Adipocyte (in vitro differentiated cells): ENCODE results near the gene GNAO1.
"Not testable (repeated sequence)": the region's sequence is repeated elsewhere in the genome, so short reads cannot be mapped to it uniquely, and the experiment has no call there.

Source experiments
- DNase-seq: peaks from one replicate; pipeline ENCODE4 v3.0.0-alpha.2; 2015; ENCODE audit warnings: low read depth
- H3K27me3 ChIP-seq: replicated peaks from 2 replicates; pipeline ENCODE4 v1.7.0; 2013; ENCODE audit warnings: mild to moderate bottlenecking, low read length, moderate library complexity; ENCODE audit not compliant: control insufficient read depth, insufficient read depth
- H3K36me3 ChIP-seq: 2 replicates; pipeline ENCODE4 v1.7.0; 2013; ENCODE audit warnings: low read length, mild to moderate bottlenecking, moderate library complexity; ENCODE audit not compliant: control insufficient read depth, insufficient read depth, severe bottlenecking
- H3K4me1 ChIP-seq: 2 replicates; pipeline ENCODE4 v1.7.0; 2013; ENCODE audit warnings: mild to moderate bottlenecking, low read length, moderate library complexity; ENCODE audit not compliant: control insufficient read depth, insufficient read depth
- H3K4me3 ChIP-seq: 2 replicates; pipeline ENCODE4 v1.7.0; 2013; ENCODE audit warnings: mild to moderate bottlenecking, low read length, moderate library complexity
- H3K9ac ChIP-seq: 2 replicates; pipeline ENCODE4 v1.7.0; 2013; ENCODE audit warnings: mild to moderate bottlenecking, low read length, moderate library complexity
- H3K9me3 ChIP-seq: 2 replicates; pipeline ENCODE4 v1.7.0; 2013; ENCODE audit warnings: mild to moderate bottlenecking, low read length, moderate library complexity; ENCODE audit not compliant: control insufficient read depth

Gene GNAO1

DNA sequence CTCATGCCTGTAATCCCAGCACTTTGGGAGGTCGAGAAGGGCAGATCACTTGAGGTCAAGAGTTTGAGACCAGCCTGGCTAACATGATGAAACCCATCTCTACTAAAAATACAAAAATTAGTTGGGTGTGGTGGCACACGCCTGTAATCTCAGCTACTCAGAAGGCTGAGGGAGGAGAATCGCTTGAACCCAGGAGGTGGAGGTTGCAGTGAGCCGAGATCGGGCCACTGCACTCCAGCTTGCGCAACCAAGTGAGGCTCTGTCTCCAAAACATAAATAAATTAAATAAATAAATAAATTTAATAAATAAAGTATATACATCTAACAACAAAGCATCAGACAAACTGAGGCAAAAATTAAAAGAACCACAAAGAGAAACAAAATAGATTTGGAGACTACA lies 184.5 kb downstream of the GNAO1 start:
- not testable (repeated sequence) for H3K27me3 ChIP-seq, H3K4me3 ChIP-seq, DNase-seq, H3K9me3 ChIP-seq, H3K4me1 ChIP-seq, H3K9ac ChIP-seq
- H3K36me3 ChIP-seq: peaks cover 56% of the 10 kb centered on the region

DNA sequence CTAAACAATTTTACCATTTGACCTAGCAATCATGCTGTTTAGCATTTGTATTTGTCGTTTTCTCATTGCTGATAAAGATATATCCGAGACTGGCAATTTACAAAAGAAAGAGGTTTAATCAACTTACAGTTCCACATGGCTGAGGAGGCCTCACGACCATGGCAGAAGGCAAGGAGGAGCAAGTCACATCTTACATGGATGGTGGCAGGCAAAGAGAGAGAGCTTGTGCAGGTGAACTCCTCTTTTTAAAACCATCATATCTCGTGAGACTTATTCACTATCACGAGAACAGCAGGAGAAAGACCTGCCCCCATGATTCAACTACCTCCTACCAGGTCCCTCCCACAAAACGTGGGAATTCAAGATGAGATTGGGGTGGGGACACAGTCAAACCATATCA lies 187.8 kb downstream of the GNAO1 start:
- H3K9ac ChIP-seq, H3K4me1 ChIP-seq, H3K27me3 ChIP-seq, H3K4me3 ChIP-seq, DNase-seq: not testable (repeated sequence)
- H3K36me3 ChIP-seq: peaks cover 74% of the 10 kb centered on the region
- peaks cover 12% of the 10 kb centered on the region for H3K9me3 ChIP-seq

DNA sequence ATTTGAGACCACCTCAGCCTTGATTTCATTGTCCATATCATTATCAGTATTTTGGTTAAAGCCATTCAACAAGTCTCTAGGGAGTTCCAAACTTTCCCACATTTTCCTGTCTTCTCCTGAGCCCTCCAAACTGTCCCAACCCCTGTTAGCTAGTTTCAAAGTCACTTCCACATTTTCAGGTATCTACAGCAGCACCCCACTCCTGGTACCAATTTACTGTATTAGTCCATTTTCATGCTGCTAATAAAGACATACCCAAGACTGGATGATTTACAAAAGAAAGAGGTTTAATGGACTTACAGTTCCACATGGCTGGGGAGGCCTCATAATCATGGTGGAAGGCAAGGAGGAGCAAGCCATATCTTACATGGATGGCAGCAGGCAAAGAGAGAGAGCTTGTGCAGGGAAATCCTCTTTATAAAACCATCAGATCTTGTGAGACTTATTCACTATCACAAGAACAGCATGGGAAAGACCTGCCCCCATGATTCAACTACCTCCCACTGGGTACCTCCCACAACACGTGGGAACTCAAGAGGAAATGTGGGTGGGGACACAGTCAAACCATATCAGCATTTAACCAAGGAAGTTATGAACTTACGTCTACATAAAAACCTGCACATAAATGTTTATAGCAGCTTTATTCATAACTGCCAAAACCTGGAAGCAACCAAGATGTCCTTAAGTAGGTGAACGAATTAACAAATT lies 189.6 kb downstream of the GNAO1 start:
- not testable (repeated sequence) for DNase-seq, H3K27me3 ChIP-seq, H3K9ac ChIP-seq, H3K4me1 ChIP-seq, H3K4me3 ChIP-seq
- Histone ChIP-seq H3K36me3 (peaks cover 81% of the 10 kb centered on the region), H3K9me3 (peaks cover 12% of the 10 kb centered on the region)

DNA sequence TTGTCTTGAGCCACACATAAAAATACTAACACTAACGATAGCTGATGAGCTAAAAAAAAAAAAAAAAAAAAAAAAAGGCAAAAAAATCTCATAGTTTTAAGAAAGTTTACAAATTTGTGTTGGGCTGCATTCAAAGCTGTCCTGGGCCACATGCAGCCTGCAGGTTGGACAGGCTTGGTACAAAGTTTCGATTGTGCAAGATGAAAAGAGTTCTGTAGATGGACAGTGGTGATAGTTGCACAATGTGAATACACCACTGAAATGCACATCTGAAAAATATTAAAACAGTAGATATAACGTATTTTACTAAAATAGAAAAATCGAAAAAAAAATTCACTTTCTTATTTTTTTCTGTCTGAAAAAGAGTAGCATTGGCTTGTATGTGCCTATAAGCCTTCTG lies 191.2 kb downstream of the GNAO1 start:
- no peaks in the 10 kb centered on the region for H3K27me3 ChIP-seq
- no peak overlapping the region for H3K9ac ChIP-seq
- peaks cover 87% of the 10 kb centered on the region for H3K36me3 ChIP-seq
- peak; percentile 60 for DNase-seq
- no peak overlapping the region for H3K4me3 ChIP-seq
- peaks cover 4% of the 10 kb centered on the region for H3K4me1 ChIP-seq
- peaks cover 12% of the 10 kb centered on the region for H3K9me3 ChIP-seq

DNA sequence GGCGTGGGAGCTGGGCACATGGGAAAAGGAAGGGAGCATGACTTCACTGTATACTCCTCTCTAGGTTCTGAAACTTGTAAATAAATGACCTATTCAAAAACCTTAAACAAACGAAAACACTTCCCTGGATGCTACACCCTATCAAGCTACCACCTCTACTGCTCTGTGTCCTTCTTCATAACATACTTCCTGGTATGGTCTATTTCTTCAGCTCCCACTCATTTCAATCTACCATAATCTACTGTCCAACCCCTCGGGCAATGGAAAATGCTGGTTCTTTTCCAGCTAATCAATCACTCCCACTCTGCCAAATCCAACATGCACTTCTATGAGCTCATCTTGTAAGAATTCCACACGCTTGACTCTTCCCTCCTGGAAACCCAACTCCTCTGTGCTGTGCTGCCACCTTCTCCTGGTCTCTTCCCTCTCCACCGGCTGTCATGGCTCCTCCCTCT lies 191.6 kb downstream of the GNAO1 start:
- DNase-seq: peak; percentile 9
- no peak overlapping the region for H3K9ac ChIP-seq
- H3K4me1 ChIP-seq: peaks cover 4% of the 10 kb centered on the region
- H3K27me3 ChIP-seq: no peaks in the 10 kb centered on the region
- no peak overlapping the region for H3K4me3 ChIP-seq
- peaks cover 87% of the 10 kb centered on the region for H3K36me3 ChIP-seq
- H3K9me3 ChIP-seq: peaks cover 12% of the 10 kb centered on the region

DNA sequence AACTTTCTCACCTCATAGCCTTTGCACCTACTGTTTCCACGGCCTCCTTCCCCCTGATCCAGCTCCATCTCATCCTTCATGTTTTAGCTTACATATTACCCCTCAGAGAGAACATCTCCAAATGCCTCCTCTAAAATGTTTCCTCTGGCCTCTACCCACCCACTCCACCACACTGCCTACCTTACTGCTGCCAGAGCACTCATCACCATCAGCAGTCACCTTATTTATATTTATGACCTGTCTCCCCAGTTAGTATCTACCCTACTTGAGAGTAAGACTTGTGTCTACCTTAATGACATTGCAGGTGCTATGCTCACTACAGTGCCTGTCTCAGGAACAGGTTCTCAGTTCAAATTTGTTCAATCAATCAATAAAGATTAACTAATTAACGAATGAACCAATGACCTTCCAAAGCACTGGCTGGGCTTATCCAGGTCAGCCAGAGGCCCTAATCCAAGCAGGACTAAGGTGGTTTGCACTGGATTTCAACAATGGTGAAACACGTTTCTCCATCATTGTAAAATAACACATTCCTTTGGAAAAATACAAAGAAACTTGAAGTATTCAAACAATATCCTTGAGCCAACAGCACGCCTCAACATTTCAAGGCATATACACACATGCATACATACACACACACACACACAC lies 192.9 kb downstream of the GNAO1 start:
- H3K9ac ChIP-seq: no peak overlapping the region
- H3K9me3 ChIP-seq: peaks cover 12% of the 10 kb centered on the region
- peaks cover 85% of the 10 kb centered on the region for H3K36me3 ChIP-seq
- H3K4me3 ChIP-seq: no peak overlapping the region
- peaks cover 10% of the 10 kb centered on the region for H3K4me1 ChIP-seq
- no peak for DNase-seq
- no peaks in the 10 kb centered on the region for H3K27me3 ChIP-seq

DNA sequence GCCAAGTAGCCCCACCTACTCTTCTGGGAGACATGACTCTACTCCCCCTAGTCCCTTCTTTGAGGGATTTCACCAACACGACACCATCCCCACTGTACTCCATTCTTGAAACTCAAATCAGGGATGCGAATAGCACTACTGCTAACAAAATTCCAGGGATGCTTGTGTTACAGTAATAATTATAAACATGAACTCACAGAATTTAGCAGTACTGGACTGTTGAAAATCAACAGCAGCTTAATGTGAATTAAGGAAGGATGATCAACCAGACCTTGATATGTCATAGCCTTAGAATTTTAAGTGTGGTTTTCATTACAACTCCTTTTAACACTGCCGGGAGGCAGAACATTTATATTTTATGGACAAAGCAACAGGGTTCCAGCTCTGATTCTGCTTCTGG lies 196.1 kb downstream of the GNAO1 start:
- no peak overlapping the region for H3K9ac ChIP-seq
- no peaks in the 10 kb centered on the region for H3K9me3 ChIP-seq
- H3K4me1 ChIP-seq: peaks cover 19% of the 10 kb centered on the region
- no peaks in the 10 kb centered on the region for H3K27me3 ChIP-seq
- H3K36me3 ChIP-seq: peaks cover 68% of the 10 kb centered on the region
- DNase-seq: peak; percentile 8
- H3K4me3 ChIP-seq: no peak overlapping the region

DNA sequence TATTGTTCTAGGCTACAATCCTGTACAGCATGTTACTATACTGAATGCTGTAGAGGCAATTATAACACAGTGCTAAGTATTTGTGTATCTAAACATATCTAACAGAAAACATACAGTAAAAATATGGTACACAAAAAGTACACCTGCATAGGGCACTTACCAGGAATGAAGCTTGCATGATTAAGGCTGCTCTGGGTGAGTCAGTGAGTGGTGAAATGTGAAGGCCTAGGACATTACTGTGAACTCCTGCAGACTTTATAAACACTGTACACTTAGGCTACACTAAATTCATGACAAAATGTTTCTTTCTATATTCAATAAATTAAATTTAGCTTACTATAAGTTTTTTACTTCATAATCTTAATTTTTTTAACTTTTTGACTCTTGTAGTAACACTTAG lies 196.9 kb downstream of the GNAO1 start:
- Histone ChIP-seq H3K9ac (no peak overlapping the region), H3K27me3 (no peaks in the 10 kb centered on the region), H3K4me1 (peaks cover 15% of the 10 kb centered on the region), H3K9me3 (no peaks in the 10 kb centered on the region), H3K36me3 (peaks cover 66% of the 10 kb centered on the region), H3K4me3 (no peak overlapping the region)
- DNase-seq: peak; percentile 22

DNA sequence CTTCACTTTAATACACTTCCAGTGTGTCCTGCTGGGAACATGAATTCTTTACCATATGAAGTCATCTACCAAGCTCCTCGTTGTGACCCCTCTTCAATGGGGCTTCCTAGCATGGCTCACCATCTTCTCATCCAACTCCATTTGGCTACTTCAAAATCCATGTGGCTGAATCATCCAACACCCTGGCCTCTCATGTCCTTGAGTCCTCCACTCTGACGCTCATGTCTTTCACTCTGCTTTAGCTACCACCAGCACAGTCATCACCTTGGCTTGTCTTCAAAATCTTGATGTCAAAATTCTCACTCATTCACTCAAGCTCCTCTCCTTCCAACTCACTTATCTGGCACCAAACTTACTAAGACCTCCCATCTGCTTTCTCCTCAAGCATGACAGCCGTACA lies 198.3 kb downstream of the GNAO1 start:
- DNase-seq: peak; percentile 63
- no peak overlapping the region for H3K9ac ChIP-seq
- H3K4me1 ChIP-seq: peaks cover 15% of the 10 kb centered on the region
- H3K4me3 ChIP-seq: no peak overlapping the region
- H3K36me3 ChIP-seq: peaks cover 53% of the 10 kb centered on the region
- no peaks in the 10 kb centered on the region for H3K9me3 ChIP-seq
- no peaks in the 10 kb centered on the region for H3K27me3 ChIP-seq

DNA sequence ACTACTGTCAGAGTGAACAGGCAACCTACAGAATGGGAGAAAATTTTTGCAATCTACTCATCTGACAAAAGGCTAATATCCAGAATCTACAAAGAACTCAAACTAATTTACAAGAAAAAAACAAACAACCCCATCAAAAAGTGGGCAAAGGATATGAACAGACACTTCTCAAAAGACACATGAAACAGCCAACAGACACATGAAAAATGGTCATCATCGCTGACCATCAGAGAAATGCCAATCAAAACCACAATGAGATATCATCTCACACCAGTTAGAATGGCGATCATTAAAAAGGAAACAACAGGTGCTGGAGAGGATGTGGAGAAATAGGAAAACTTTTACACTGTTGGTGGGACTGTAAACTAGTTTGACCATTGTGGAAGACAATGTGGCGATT lies 205.4 kb downstream of the GNAO1 start:
- not testable (repeated sequence) for H3K9me3 ChIP-seq, H3K9ac ChIP-seq, H3K27me3 ChIP-seq, H3K4me1 ChIP-seq, DNase-seq, H3K4me3 ChIP-seq
- peaks cover 32% of the 10 kb centered on the region for H3K36me3 ChIP-seq

DNA sequence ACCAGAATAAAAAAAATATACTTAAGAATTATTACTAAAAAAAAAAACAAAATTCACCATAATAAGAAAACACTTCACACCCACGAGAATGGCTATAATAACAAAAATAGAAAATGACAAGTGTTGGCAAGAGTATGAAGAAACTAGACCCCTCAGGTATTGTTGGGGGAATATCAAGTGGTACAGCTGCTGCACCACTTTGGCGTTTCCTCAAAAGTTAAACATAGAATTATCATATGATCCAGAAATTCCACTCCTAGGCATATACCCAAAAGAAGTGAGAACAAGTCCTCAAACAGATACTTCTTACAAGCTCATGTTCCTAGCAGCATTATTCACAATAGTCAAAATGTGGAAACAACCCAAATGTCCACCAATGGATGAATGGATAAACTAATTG lies 207.8 kb downstream of the GNAO1 start:
- no peaks in the 10 kb centered on the region for H3K9me3 ChIP-seq
- no peaks in the 10 kb centered on the region for H3K4me1 ChIP-seq
- H3K9ac ChIP-seq: no peak overlapping the region
- DNase-seq: no peak
- no peak overlapping the region for H3K4me3 ChIP-seq
- H3K27me3 ChIP-seq: no peaks in the 10 kb centered on the region
- peaks cover 52% of the 10 kb centered on the region for H3K36me3 ChIP-seq
